Ramos (cell line): ENCODE data around the gene TMEM163.

Experiments
- in situ Hi-C: fragments of 300-500 bp; cut with MboI; formaldehyde crosslinking; loops from one replicate; pipeline ENCODE4 v1.14.3; 2022; ENCODE audit warnings: low sequenced_read_pairs; ENCODE audit not compliant: unreplicated experiment

Gene TMEM163

DNA sequence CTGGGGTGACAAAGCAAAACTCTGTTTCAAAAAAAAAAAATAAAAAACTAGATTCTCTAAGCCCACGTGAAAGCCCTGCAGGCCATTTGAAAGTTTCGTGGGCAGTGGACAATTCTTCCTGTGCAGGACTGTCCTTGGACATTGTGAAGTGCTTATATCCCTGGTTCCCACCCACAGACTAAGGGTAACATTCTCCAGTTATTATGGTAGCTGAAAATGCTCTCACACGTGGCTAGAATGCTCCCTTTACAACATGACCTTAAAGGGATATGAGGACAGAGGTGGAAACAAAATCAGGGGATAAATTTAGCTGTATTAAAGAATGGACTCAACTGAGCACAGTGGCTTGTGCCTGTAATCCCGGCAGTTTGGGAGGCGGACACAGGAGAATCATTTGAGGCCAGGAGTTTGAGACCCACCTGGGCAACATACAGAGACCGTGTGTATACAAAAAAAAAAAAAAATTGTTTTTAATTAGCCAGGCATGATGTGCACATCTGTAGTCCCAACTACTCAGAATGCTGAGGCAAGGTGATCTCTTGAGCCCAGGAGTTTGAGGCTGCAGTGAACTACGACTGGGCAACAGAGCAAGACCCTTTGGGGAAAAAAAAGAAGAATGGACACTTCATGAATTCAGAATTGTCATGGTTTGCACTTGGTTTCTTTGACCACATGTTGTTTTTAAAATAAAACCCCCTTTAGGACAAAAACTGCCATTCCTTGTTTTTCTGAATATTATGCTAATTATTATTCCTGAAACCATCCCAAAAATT, 297.1 kb downstream of the TMEM163 start:
- in situ Hi-C loops: no loop called here

DNA sequence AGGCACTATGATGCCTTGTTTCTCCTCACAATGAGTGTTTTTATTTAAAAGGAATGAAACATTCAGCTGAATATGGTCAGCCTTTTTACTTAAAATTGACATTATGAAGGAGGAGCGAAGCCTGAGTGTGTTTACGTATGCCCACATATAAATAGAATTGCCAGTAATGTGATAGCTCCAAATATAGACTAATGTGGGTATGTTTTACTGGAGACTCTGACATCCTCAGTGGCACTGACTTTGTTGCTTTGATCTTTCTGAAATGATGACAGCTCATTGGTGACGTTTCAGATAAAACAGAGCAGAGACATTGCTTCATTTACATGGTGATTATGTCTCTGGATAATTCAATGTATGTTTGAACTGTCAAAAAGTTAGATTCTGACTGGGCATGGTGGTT, 297.9 kb downstream of the TMEM163 start:
- in situ Hi-C loops: no loop called here

- in situ Hi-C loops: no loop called here
These were observed 298.5 kb downstream of the TMEM163 start for GRCh38 chr2:134420259-134420658.

- in situ Hi-C loops: loop anchor here (10.0 kb wide), 1 partner anchor 173 kb away; no protein-coding TSS in a partner anchor
These were observed 300.7 kb downstream of the TMEM163 start for GRCh38 chr2:134417968-134418582.

GRCh38 chr2:134416637-134417036, 302.2 kb downstream of the TMEM163 start:
- in situ Hi-C loops: loop anchor here (10.0 kb wide), 1 partner anchor 172 kb away; no protein-coding TSS in a partner anchor

- in situ Hi-C loops: loop anchor here (10.0 kb wide), 1 partner anchor 171 kb away; no protein-coding TSS in a partner anchor
These were observed 302.8 kb downstream of the TMEM163 start for GRCh38 chr2:134416018-134416417.

DNA sequence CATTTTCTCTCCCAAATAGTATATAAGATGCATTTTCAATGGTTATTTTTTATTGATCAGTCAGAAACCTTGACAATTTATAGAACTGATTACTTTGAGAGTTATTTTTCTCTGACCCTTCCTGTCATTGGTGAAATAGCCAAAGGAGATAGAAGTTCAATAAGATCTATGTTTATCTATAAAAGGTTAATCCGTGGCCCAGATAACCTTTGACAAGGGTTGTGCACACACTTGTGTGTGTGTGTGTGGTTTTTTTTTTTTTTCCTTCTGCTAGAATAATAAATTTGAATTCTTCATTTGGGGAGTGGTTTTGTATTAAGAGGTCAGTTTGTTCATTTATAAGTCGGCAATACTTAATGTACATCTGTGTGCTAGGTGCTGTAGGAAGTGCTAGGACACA, 304.9 kb downstream of the TMEM163 start:
- in situ Hi-C loops: loop anchor here (5.0 to 10.0 kb wide), 2 partner anchors 169 to 297 kb away; no protein-coding TSS in a partner anchor

DNA sequence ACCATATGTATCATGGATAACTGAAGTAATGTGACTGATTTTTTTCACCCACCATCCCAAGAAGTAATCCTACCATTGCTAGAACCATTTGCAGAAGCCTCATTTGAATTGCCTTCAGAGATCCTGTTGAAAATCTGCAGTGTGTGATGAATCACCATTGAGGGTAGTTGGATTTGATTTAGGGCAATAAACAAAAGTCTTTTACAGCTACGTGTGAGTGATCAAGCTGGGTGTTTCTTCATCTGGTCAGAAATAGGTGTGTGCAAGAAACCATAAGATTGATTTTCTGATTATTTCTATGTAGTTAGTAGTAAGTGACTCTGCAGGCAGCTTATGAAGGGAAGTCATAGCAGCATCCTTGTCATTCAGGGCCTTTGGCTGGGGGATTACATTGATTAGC, 305.4 kb downstream of the TMEM163 start:
- in situ Hi-C loops: loop anchor here (5.0 to 10.0 kb wide), 2 partner anchors 169 to 296 kb away; no protein-coding TSS in a partner anchor

DNA sequence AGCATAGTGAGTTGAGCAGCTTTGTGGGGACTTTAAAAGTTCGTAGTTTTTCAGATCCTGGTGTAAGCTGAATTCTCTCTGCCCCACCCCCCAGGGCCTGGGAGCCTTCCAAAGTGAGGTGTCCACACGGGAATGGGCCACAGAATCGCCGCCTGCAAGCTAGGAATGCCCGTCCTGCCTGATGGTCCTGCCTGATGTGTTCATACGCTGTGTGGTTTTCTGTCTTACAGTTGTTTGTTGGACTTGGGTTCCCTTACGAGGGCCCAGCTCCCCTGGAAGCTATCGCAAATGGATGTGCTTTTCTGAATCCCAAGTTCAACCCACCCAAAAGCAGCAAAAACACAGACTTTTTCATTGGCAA, 306.2 kb downstream of the TMEM163 start:
- in situ Hi-C loops: loop anchor here (5.0 to 10.0 kb wide), 2 partner anchors 168 to 295 kb away; no protein-coding TSS in a partner anchor

GRCh38 chr2:134411828-134412638, 306.8 kb downstream of the TMEM163 start:
- in situ Hi-C loops: loop anchor here (5.0 to 10.0 kb wide), 2 partner anchors 167 to 295 kb away; no protein-coding TSS in a partner anchor

- in situ Hi-C loops: loop anchor here (5.0 to 10.0 kb wide), 2 partner anchors 167 to 294 kb away; no protein-coding TSS in a partner anchor
These were observed 307.4 kb downstream of the TMEM163 start for GRCh38 chr2:134411279-134411827.

GRCh38 chr2:134410831-134411231, 308.0 kb downstream of the TMEM163 start:
- in situ Hi-C loops: loop anchor here (5.0 to 10.0 kb wide), 2 partner anchors 166 to 294 kb away; no protein-coding TSS in a partner anchor

DNA sequence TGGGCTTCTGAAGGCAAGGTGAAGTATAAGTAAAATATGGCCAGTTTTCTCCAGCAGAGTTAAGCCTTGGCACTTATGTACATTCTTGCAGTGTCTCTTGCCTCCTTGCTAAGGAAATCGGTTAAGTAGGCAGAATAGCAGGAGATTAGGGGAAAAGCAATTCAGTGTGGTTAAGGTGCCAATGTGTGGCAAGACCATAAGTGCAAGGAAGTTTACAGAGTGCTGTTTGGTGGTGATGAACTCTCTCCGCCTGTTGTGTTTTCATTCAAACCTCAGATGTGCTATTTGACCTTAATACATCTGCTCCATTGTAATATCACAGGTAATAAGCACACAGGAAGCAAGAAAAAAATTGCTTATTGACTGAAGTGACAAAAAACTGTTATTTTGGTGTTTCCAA, 308.8 kb downstream of the TMEM163 start:
- in situ Hi-C loops: loop anchor here (5.0 to 10.0 kb wide), 2 partner anchors 165 to 293 kb away; no protein-coding TSS in a partner anchor

DNA sequence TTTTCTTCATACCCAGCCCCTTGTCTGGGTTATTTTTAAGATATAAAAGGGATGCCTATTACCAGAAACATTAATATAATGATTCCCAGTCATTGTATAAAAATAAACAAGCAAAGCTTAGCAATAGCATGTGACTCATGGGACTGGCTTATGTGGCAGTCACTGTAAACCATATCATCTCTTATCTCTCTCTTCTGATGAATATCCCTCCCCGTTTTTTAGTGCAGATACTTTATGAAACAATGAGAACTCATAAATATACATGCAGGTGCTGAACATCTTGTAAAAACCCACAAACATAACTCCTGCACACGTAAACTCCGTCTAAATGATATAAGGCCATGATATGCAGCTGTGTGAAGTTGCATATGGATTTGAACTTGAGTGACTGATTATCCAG, 310.0 kb downstream of the TMEM163 start:
- in situ Hi-C loops: no loop called here

GRCh38 chr2:134408386-134408785, 310.4 kb downstream of the TMEM163 start:
- in situ Hi-C loops: no loop called here

DNA sequence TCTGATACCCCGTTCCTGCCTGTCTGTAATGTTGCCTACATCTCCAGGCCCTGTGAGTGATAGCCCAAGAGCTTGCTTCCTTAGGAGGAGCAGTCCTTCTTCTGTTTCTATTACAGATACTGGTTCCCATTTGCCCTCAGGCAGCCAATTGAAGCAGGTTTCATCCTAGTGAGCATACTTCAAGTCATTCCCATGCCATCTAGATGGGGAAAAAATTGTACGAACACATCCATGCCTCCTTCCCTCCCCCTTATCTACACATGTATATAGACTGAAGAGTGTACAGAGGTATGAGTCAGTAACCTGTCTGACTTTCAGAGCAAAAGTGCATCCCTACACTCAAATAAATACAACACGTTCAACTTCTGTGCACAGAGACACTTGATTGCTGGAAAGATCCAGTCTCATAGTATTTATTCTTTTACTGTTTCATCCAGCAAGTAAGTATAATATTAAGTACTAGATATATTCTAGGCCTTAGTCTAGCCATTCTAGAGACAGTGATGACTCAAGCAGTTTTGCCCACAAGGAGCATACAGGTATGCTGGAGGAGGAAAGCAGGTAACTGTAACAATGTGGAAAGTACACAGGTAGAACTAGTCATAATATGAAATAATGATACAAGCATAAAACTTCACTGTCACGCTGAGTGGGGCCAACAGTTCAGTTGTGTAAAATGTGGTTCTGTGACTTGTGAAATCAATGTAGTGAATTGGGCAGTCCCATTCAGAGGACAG, 311.5 kb downstream of the TMEM163 start:
- in situ Hi-C loops: no loop called here

- in situ Hi-C loops: no loop called here
These were observed 312.1 kb downstream of the TMEM163 start for GRCh38 chr2:134406736-134407135.

DNA sequence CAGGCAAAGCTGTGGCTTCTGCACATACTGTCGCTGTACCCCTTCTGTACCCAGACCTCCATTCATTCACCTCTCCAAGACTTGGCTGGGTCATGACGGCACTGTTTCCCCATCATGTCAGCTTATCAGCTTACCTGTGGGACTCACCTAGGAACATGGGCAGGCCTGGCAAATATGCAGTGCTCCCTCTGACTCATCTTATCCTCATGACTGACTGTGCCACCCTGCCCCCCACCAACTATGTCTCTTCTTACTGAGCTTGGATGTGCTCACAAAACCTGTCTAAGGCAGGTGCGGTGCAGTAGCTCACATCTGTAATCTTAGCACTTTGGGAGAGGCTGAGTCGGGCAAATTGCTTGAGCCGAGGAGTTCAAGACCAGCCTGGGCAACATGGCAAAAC, 312.5 kb downstream of the TMEM163 start:
- in situ Hi-C loops: no loop called here
